ENCODE measurements around the gene FAF1. TPM values are rescaled to one million over a fixed set of nuclear protein-coding genes. Genes with fewer than 3 reads are reported as not detected.

Gene FAF1
- total and polyA plus RNA-seq, 2 of the 8 experiments (the other 6 are each of a cell fraction or from before 2014, with no cell fraction given) = 10.8 to 65.9 TPM

DNA sequence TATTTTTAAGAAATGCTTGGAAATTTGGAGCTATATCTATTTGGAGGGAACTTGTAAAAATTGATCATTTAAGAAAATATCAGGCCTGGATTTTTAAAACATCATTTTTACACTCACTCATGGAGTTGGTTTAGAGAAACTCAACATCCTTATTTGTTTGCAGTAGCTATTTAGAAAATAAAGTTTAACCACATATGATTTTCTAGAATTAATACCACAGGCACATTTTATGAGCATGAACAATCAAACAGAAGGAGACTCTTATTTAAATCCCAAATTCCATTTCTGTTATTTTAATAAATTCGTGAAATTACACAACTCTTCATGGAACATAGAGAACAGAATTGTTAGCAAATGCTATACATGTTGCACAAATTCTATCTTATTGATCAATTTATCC, 13.2 kb upstream of the FAF1 start:
- DNase-seq (ENCODE audit: low read depth in 1 of 2, low spot score in 2 of 2) = no peak
- Histone ChIP-seq H3K79me1 (ENCODE audit: low read depth, low read length) (no peaks in the 10 kb centered on the region), H3K36me3 (ENCODE audit: control insufficient read depth in 2 of 4, insufficient read depth in 4 of 4, low read length in 3 of 4) (no peaks in the 10 kb centered on the region; a peak in 1 of 8 replicates), H4K5ac (ENCODE audit: insufficient read length, low read depth, low read length) (no peak overlapping the region), H2BK20ac (ENCODE audit: low read length) (no peak overlapping the region), H3K18ac (ENCODE audit: extremely low read depth, low read length) (no peak overlapping the region), H3K23me2 (ENCODE audit: low read depth, low read length) (peaks cover 11% of the 10 kb centered on the region; the same call in 1 of the 2 replicates), H3K79me2 (ENCODE audit: control insufficient read depth in 1 of 2, insufficient read depth in 2 of 2, low read length in 2 of 2) (no peaks in the 10 kb centered on the region), H4K20me1 (replicated peaks in 1 of 2; ENCODE audit: control insufficient read depth in 1 of 2, insufficient read depth in 2 of 2, low read length in 2 of 2) (peaks cover 10 to 20% of the 10 kb centered on the region in 2 experiments), H3K4me3 (ENCODE audit: extremely low read depth in 1 of 4, insufficient read depth in 2 of 4, low read depth in 3 of 4, low read length in 4 of 4) (no peak overlapping the region), H2AFZ (ENCODE audit: low read length) (no peak overlapping the region), H4K91ac (replicated peaks; ENCODE audit: insufficient read length, low read length) (no peak overlapping the region), H3K4me1 (replicated peaks in 1 of 4; ENCODE audit: control insufficient read depth in 3 of 4, insufficient read depth in 4 of 4, low read length in 3 of 4) (peaks cover 8 to 18% (median 13%) of the 10 kb centered on the region in 4 experiments), H3K4ac (replicated peaks; ENCODE audit: insufficient read length, low read depth, low read length) (no peak overlapping the region), H3K14ac (ENCODE audit: insufficient read length) (no peak overlapping the region), H3K9me3 (ENCODE audit: insufficient read depth in 2 of 2, low read depth in 1 of 2, low read length in 1 of 2) (no peaks in the 10 kb centered on the region), H2BK120ac (replicated peaks; ENCODE audit: low read depth, low read length) (no peak overlapping the region), H2BK12ac (ENCODE audit: low read depth, low read length) (no peak overlapping the region), H3K27me3 (replicated peaks in 1 of 4; ENCODE audit: control insufficient read depth in 3 of 4, extremely low read depth in 1 of 4, insufficient read depth in 3 of 4, low read length in 3 of 4) (peaks cover 58 to 96% (median 81%) of the 10 kb centered on the region in 4 experiments), H3K56ac (replicated peaks; ENCODE audit: insufficient read length, low read depth, low read length) (no peak overlapping the region), H3K9ac (replicated peaks in 1 of 4; ENCODE audit: extremely low read depth in 1 of 4, low read depth in 3 of 4, low read length in 3 of 4) (no peak overlapping the region), H3K4me2 (ENCODE audit: insufficient read depth in 1 of 2, low read depth in 2 of 2, low read length in 2 of 2) (no peak overlapping the region), H2BK15ac (ENCODE audit: low read length) (no peak overlapping the region), H2AK5ac (ENCODE audit: low read depth, low read length) (no peak overlapping the region), H2BK5ac (ENCODE audit: low read depth, low read length) (no peak overlapping the region), H3K23ac (ENCODE audit: insufficient read length) (no peak overlapping the region), H3K27ac (ENCODE audit: low read depth, low read length) (no peak overlapping the region), H4K8ac (ENCODE audit: extremely low read depth, insufficient read depth, low read length) (no peak overlapping the region)
- no peak for TF ChIP-seq RNF2 (IDR thresholded peaks at IDR 0.05; ENCODE audit: borderline replicate concordance, low read depth, low read length, missing control alignments, poor library complexity, severe bottlenecking)
- TF ChIP-seq, protein P1, sequence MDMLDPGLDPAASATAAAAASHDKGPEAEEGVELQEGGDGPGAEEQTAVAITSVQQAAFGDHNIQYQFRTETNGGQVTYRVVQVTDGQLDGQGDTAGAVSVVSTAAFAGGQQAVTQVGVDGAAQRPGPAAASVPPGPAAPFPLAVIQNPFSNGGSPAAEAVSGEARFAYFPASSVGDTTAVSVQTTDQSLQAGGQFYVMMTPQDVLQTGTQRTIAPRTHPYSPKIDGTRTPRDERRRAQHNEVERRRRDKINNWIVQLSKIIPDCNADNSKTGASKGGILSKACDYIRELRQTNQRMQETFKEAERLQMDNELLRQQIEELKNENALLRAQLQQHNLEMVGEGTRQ (IDR thresholded peaks at IDR 0.05; ENCODE audit: low read length) = no peak
- no peak for TF ChIP-seq NANOG (IDR thresholded peaks at IDR 0.05; ENCODE audit: insufficient read depth, low read depth, low read length, poor library complexity, severe bottlenecking)
- TF ChIP-seq PHF8 (conservative IDR thresholded peaks at IDR 0.05; ENCODE audit: low read depth, low read length) = no peak
- TF ChIP-seq TEAD4 (IDR thresholded peaks at IDR 0.05; ENCODE audit: low read depth, low read length) = no peak
- no peak for TF ChIP-seq RFX5 (IDR thresholded peaks at IDR 0.05; ENCODE audit: borderline replicate concordance, low read depth, low read length)
- TF ChIP-seq, protein P2, sequence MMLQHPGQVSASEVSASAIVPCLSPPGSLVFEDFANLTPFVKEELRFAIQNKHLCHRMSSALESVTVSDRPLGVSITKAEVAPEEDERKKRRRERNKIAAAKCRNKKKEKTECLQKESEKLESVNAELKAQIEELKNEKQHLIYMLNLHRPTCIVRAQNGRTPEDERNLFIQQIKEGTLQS (IDR thresholded peaks at IDR 0.05; ENCODE audit: insufficient read depth, low read depth, low read length) = no peak
- TF ChIP-seq JUND (IDR thresholded peaks at IDR 0.05; ENCODE audit: low read length) = no peak
- no peak for TF ChIP-seq KDM5A (IDR thresholded peaks at IDR 0.05; ENCODE audit: low read length)
- no peak for TF ChIP-seq SUZ12 (IDR thresholded peaks at IDR 0.05; ENCODE audit: low read length)
- no peak for TF ChIP-seq HDAC6 (IDR thresholded peaks at IDR 0.05; ENCODE audit: low read depth, low read length)
- no peak for TF ChIP-seq JUN (IDR thresholded peaks at IDR 0.05; ENCODE audit: low read depth, low read length)
- no peak for FAIRE-seq
- ChIA-PET POLR2A (ENCODE audit: partially characterized antibody) (interaction anchor here (1.0 to 1.1 kb wide), 2 partner anchors 13 to 44 kb away, joined by 3 to 4 read pairs; partner anchors contain the start of gene FAF1), CTCF (ENCODE audit: partially characterized antibody) (interaction anchor here (1.4 kb wide), 1 partner anchor 13 kb away, joined by 6 read pairs; the partner anchor contains the start of gene FAF1)
- WGBS, 2 experiments (ENCODE audit: extremely low coverage in 1 of 2, insufficient coverage in 1 of 2, insufficient read length in 1 of 2, insufficient replicate concordance in 2 of 2, low coverage in 1 of 2, low lambda C conversion rate in 2 of 2, missing lambda C conversion rate in 1 of 2) = 24% methylated on average over 1 of the region's 1 CpG; no CpG with 5 or more reads in 1 of the 2 experiments

Data from H1 (cell line).